SK-N-SH (cell line): ENCODE results near the gene SVOP.

Experiments
- EP300 ChIP-seq, 2 experiments: IDR thresholded peaks; 2 replicates each; pipeline versions ENCODE4 v1.4.0 to v1.6.1; 2012; ENCODE audit warnings: borderline replicate concordance in 1 of 2, low read depth in 1 of 2, low read length in 1 of 2
- EZH2phosphoT487 ChIP-seq: fragments of 200-600 bp; sonication (generic); IDR thresholded peaks from 2 replicates; pipeline ENCODE4 v1.6.1; 2017; ENCODE audit warnings: low read depth, mixed run types, mild to moderate bottlenecking, antibody characterized with exemption, moderate library complexity, borderline replicate concordance
- TF ChIP-seq, protein P1 (sequence below): IDR thresholded peaks from 2 replicates; pipeline ENCODE4 v1.4.0; 2012; ENCODE audit warnings: low read depth, borderline replicate concordance
- TF ChIP-seq, protein P2 (sequence below): fragments of 200-600 bp; sonication (generic); IDR thresholded peaks from 2 replicates; pipeline ENCODE4 v1.6.1; 2017; ENCODE audit warnings: antibody characterized with exemption, mild to moderate bottlenecking, moderate library complexity

GRCh38 chr12:108921946-108922345 lies 98.9 kb downstream of the SVOP start:
- TF ChIP-seq, protein P1, sequence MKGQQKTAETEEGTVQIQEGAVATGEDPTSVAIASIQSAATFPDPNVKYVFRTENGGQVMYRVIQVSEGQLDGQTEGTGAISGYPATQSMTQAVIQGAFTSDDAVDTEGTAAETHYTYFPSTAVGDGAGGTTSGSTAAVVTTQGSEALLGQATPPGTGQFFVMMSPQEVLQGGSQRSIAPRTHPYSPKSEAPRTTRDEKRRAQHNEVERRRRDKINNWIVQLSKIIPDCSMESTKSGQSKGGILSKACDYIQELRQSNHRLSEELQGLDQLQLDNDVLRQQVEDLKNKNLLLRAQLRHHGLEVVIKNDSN, result no peak
- TF ChIP-seq EZH2phosphoT487, result no peak
- TF ChIP-seq, protein P2, sequence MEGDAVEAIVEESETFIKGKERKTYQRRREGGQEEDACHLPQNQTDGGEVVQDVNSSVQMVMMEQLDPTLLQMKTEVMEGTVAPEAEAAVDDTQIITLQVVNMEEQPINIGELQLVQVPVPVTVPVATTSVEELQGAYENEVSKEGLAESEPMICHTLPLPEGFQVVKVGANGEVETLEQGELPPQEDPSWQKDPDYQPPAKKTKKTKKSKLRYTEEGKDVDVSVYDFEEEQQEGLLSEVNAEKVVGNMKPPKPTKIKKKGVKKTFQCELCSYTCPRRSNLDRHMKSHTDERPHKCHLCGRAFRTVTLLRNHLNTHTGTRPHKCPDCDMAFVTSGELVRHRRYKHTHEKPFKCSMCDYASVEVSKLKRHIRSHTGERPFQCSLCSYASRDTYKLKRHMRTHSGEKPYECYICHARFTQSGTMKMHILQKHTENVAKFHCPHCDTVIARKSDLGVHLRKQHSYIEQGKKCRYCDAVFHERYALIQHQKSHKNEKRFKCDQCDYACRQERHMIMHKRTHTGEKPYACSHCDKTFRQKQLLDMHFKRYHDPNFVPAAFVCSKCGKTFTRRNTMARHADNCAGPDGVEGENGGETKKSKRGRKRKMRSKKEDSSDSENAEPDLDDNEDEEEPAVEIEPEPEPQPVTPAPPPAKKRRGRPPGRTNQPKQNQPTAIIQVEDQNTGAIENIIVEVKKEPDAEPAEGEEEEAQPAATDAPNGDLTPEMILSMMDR, result no peak
- no peak for TF ChIP-seq EP300 (IDR thresholded peaks at IDR 0.05; ENCODE audit: borderline replicate concordance in 1 of 2, low read depth in 1 of 2, low read length in 1 of 2)
